K562 (cell line): Measurements from ENCODE around the gene CPNE2. TPM values are rescaled to one million over a fixed set of nuclear protein-coding genes. Genes with fewer than 3 reads are reported as not detected.
"Not testable (repeated sequence)": the region's sequence is repeated elsewhere in the genome, so short reads cannot be mapped to it uniquely, and the experiment has no call there.

Experiments
- ATF1 ChIP-seq, 2 experiments: fragments of 450-650 bp in 1 of 2; IDR thresholded peaks; 2 replicates each; pipeline ENCODE4 v1.6.1; 2016; ENCODE audit warnings: missing compliant biosample characterization in 1 of 2, missing genetic modification characterization in 1 of 2
- CREB3 ChIP-seq: fragments of 450-650 bp; conservative IDR thresholded peaks from 2 replicates; pipeline ENCODE4 v1.6.1; 2016; ENCODE audit warnings: missing genetic modification characterization, low read depth, mild to moderate bottlenecking, missing compliant biosample characterization, moderate library complexity
- DIDO1 ChIP-seq: fragments of 450-650 bp; IDR thresholded peaks from 2 replicates; pipeline ENCODE4 v1.6.1; 2016; ENCODE audit warnings: low read depth, missing biosample characterization, missing genetic modification characterization
- E2F3 ChIP-seq: fragments of 250-450 bp; sonication (Bioruptor Pico); IDR thresholded peaks from 2 replicates; pipeline ENCODE4 v1.4.0; 2020; ENCODE audit warnings: mild to moderate bottlenecking
- ESRRA ChIP-seq: fragments of 450-650 bp; IDR thresholded peaks from 2 replicates; pipeline ENCODE4 v1.6.1; 2014; ENCODE audit warnings: low read depth, mild to moderate bottlenecking, moderate library complexity, borderline replicate concordance
- ETV1 ChIP-seq: fragments of 450-650 bp; conservative IDR thresholded peaks from 2 replicates; pipeline ENCODE4 v1.6.1; 2016; ENCODE audit warnings: missing genetic modification characterization, control low read depth, low read depth, missing compliant biosample characterization
- HINFP ChIP-seq: fragments of 450-650 bp; conservative IDR thresholded peaks from 2 replicates; pipeline ENCODE4 v1.6.1; 2016; ENCODE audit warnings: missing genetic modification characterization, low read depth, mild to moderate bottlenecking, control low read depth, missing compliant biosample characterization
- KLF13 ChIP-seq: fragments of 450-650 bp; IDR thresholded peaks from 2 replicates; pipeline ENCODE4 v1.6.1; 2016; ENCODE audit warnings: missing genetic modification characterization, low read depth, mild to moderate bottlenecking, missing compliant biosample characterization, moderate library complexity, borderline replicate concordance
- SMAD3 ChIP-seq: fragments of 450-650 bp; formaldehyde crosslinking; conservative IDR thresholded peaks from 2 replicates; pipeline ENCODE4 v1.4.0; 2020; ENCODE audit warnings: mild to moderate bottlenecking
- TEAD1 ChIP-seq, 2 experiments: fragments of 450-650 bp in 1 of 2; sonication (generic) in 1 of 2; formaldehyde crosslinking; IDR thresholded peaks; 2 replicates each; pipeline versions ENCODE4 v1.4.0 to v1.8.0; 2020 to 2022; ENCODE audit warnings: mild to moderate bottlenecking in 2 of 2, missing genetic modification reagents in 1 of 2
- ZBTB17 ChIP-seq: fragments of 450-650 bp; formaldehyde crosslinking; IDR thresholded peaks from 2 replicates; pipeline ENCODE4 v1.4.0; 2020; ENCODE audit warnings: mild to moderate bottlenecking
- ZNF583 ChIP-seq: fragments of 250-450 bp; sonication (Bioruptor Pico); IDR thresholded peaks from 2 replicates; pipeline ENCODE4 v1.4.0; 2020
- ZNF589 ChIP-seq: fragments of 200-800 bp; sonication (Bioruptor generic); IDR thresholded peaks from 2 replicates; pipeline ENCODE4 v1.6.1; 2016; ENCODE audit warnings: low read depth, missing genetic modification characterization, missing compliant biosample characterization
- polyA plus RNA-seq, 8 experiments: library from polyadenylated mRNA; depleted of rRNA in 4 of 8; stranded (reverse) in 5 of 8; unstranded in 3 of 8; fragments of >200 nt; fragmentation: Nextera tagmentation in 2 of 8; fragmentation: Illumina TruSeq in 1 of 8; extraction: Ambion mirVana in 2 of 8; extraction: Trizol in 1 of 8; gene quantifications; 2 replicates each; pipeline versions ENCODE4 v1.2.1 to v1.2.3, GENCODE V29; 2011 to 2014; ENCODE audit warnings: inconsistent platforms in 1 of 8, missing spikeins in 1 of 8
- total RNA-seq, 7 experiments: library from RNA; depleted of rRNA in 6 of 7; stranded (reverse); fragments of >200 nt in 6 of 7; fragmentation: Illumina TruSeq in 2 of 7; extraction: Trizol in 2 of 7; gene quantifications; 2 replicates each; pipeline versions ENCODE4 v1.2.1 to v1.2.3, GENCODE V29; 2011 to 2021; ENCODE audit warnings: low replicate concordance in 1 of 7
- TF ChIP-seq, protein P1 (sequence below): fragments of 450-650 bp; formaldehyde crosslinking; IDR thresholded peaks from 2 replicates; pipeline ENCODE4 v1.4.0; 2020; ENCODE audit warnings: mild to moderate bottlenecking, moderate library complexity
- TF ChIP-seq, protein P2 (sequence below): fragments of 200-800 bp; sonication (Bioruptor generic); IDR thresholded peaks from 2 replicates; pipeline ENCODE4 v1.6.1; 2017; ENCODE audit warnings: missing genetic modification characterization, missing compliant biosample characterization

Gene CPNE2
- total and polyA plus RNA-seq, 9 of the 15 experiments (the other 6 are each of a cell fraction or from before 2014, with no cell fraction given), result 3.0 to 13.9 (median 8.6) TPM

GRCh38 chr16:57109259-57110105 is 17.1 kb downstream of the CPNE2 start (continued):
- TF ChIP-seq ZBTB17 (CRISPR knock-in tag), result peak; percentile 93
- TF ChIP-seq CREB3 (tag), result peak; percentile 97
- peak; percentile 81 for TF ChIP-seq E2F3 (CRISPR knock-in tag)
- peak; percentile 97 for TF ChIP-seq ZNF589 (CRISPR knock-in tag)
- TF ChIP-seq, protein P1, sequence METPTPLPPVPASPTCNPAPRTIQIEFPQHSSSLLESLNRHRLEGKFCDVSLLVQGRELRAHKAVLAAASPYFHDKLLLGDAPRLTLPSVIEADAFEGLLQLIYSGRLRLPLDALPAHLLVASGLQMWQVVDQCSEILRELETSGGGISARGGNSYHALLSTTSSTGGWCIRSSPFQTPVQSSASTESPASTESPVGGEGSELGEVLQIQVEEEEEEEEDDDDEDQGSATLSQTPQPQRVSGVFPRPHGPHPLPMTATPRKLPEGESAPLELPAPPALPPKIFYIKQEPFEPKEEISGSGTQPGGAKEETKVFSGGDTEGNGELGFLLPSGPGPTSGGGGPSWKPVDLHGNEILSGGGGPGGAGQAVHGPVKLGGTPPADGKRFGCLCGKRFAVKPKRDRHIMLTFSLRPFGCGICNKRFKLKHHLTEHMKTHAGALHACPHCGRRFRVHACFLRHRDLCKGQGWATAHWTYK, result peak; percentile 95
- TF ChIP-seq, protein P2, sequence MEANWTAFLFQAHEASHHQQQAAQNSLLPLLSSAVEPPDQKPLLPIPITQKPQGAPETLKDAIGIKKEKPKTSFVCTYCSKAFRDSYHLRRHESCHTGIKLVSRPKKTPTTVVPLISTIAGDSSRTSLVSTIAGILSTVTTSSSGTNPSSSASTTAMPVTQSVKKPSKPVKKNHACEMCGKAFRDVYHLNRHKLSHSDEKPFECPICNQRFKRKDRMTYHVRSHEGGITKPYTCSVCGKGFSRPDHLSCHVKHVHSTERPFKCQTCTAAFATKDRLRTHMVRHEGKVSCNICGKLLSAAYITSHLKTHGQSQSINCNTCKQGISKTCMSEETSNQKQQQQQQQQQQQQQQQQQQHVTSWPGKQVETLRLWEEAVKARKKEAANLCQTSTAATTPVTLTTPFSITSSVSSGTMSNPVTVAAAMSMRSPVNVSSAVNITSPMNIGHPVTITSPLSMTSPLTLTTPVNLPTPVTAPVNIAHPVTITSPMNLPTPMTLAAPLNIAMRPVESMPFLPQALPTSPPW (CRISPR knock-in tag), result peak; percentile 26; the same call in 1 of the 2 replicates
- peak; percentile 78 for TF ChIP-seq HINFP (tag)
- TF ChIP-seq KLF13, result 0 out of 2 replicates have a peak, but pooled peaks have one; percentile 14
- TF ChIP-seq ESRRA, result peak; percentile 83
- TF ChIP-seq ETV1 (tag), result peak; percentile 74
- peak; percentile 82 for TF ChIP-seq DIDO1 (tag)
- not testable (repeated sequence) for TF ChIP-seq ATF1 (CRISPR knock-in tag; IDR thresholded peaks at IDR 0.05)
- TF ChIP-seq ATF1 (tag; IDR thresholded peaks at IDR 0.05), result peak; percentile 42; the same call in 1 of the 2 replicates
- peak; percentile 96 for TF ChIP-seq SMAD3
- peak; percentile 88; the same call in 1 of the 2 replicates for TF ChIP-seq ZNF583 (CRISPR knock-in tag)
- TF ChIP-seq TEAD1 (CRISPR knock-in tag; IDR thresholded peaks at IDR 0.05), result peak in 1 of 2 experiments; percentile 92; a peak in 2 of 4 replicates
